GM13976 (cell line): ENCODE results near the gene ICOS.

ENCODE experiments used
- DNase-seq: peaks from one replicate; pipeline ENCODE4 v3.0.0; 2012; ENCODE audit warnings: low spot score
- in situ Hi-C: fragments of 300-500 bp; cut with MboI; formaldehyde crosslinking; loops from one replicate; pipeline ENCODE4 v1.12.0; 2022; ENCODE audit warnings: low sequenced_read_pairs, mixed read lengths, inconsistent platforms; ENCODE audit not compliant: unreplicated experiment
- TF ChIP-seq, protein P1 (sequence below): IDR thresholded peaks from 2 replicates; pipeline ENCODE4 v1.5.1; 2012; ENCODE audit warnings: borderline replicate concordance, mild to moderate bottlenecking; ENCODE audit not compliant: insufficient read depth; ENCODE audit errors: extremely low read depth, missing control alignments, control extremely low read depth

Gene ICOS

DNA sequence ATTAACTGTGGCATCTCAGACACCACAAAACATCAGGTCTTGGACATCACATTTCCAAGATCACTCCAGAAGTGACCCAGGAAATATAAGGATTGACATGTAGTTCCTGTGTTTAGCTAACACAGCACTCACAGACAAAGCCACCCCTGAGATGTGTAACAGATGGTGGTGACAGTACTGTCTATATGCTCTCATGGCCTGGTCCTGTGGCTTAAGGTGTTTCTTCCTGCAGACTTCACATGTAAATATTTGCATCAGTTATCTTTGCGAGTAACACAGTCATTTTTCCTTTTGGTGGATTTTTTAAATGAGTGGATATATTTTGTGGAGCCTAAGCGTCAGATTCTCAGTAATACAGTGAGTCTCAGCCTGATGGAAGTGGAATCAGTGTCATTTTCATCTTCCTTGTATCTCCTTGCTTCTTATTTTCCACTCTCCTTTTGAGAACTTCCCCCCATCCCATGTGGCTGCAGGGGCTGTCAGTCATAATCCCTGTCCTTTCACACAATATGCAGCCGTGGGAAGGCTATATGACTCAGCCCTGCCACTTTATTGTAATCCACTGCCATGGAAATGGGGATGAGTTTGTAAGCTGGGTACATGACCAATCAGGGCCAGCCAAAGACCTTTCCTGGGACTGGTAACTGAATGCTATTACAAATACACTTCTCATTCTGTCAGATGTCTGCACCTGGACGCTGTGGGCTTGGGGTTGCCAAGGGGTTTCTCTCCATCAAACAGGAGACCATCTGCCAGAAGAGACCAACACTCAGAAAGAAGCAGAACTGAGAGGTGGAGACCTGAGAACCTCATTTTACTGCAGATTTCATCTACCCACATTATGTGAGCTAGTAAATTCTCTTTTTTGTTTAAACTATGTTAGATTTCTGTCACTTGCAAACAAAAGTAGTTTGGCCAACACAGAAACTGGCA is 74.3 kb downstream of the ICOS start:
- in situ Hi-C loops = no loop called here
- TF ChIP-seq, protein P1, sequence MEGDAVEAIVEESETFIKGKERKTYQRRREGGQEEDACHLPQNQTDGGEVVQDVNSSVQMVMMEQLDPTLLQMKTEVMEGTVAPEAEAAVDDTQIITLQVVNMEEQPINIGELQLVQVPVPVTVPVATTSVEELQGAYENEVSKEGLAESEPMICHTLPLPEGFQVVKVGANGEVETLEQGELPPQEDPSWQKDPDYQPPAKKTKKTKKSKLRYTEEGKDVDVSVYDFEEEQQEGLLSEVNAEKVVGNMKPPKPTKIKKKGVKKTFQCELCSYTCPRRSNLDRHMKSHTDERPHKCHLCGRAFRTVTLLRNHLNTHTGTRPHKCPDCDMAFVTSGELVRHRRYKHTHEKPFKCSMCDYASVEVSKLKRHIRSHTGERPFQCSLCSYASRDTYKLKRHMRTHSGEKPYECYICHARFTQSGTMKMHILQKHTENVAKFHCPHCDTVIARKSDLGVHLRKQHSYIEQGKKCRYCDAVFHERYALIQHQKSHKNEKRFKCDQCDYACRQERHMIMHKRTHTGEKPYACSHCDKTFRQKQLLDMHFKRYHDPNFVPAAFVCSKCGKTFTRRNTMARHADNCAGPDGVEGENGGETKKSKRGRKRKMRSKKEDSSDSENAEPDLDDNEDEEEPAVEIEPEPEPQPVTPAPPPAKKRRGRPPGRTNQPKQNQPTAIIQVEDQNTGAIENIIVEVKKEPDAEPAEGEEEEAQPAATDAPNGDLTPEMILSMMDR = no peak
- DNase-seq = no peak
